Ishikawa (cell line): Measurements from ENCODE around the gene ATXN1.

ENCODE experiments used
- CEBPB ChIP-seq: IDR thresholded peaks from 2 replicates; pipeline ENCODE4 v1.6.1; 2012
- CREB1 ChIP-seq: IDR thresholded peaks from 2 replicates; pipeline ENCODE4 v1.6.1; 2012; ENCODE audit warnings: low read depth
- EGR1 ChIP-seq: IDR thresholded peaks from 2 replicates; pipeline ENCODE4 v1.6.1; 2012
- EP300 ChIP-seq: IDR thresholded peaks from 2 replicates; pipeline ENCODE4 v1.6.1; 2012; ENCODE audit warnings: borderline replicate concordance
- FOXM1 ChIP-seq: IDR thresholded peaks from 2 replicates; pipeline ENCODE4 v1.6.1; 2012; ENCODE audit warnings: low read depth, borderline replicate concordance
- NFIC ChIP-seq: IDR thresholded peaks from 2 replicates; pipeline ENCODE4 v1.6.1; 2012
- RAD21 ChIP-seq: IDR thresholded peaks from 2 replicates; pipeline ENCODE4 v1.6.1; 2012; ENCODE audit warnings: low read depth
- TAF1 ChIP-seq: IDR thresholded peaks from 2 replicates; pipeline ENCODE4 v1.6.1; 2012; ENCODE audit warnings: low read depth, mild to moderate bottlenecking
- TCF12 ChIP-seq: IDR thresholded peaks from 2 replicates; pipeline ENCODE4 v1.6.1; 2012; ENCODE audit warnings: low read depth
- TEAD4 ChIP-seq: IDR thresholded peaks from 2 replicates; pipeline ENCODE4 v1.6.1; 2012
- YY1 ChIP-seq: IDR thresholded peaks from 2 replicates; pipeline ENCODE4 v1.6.1; 2012; ENCODE audit warnings: low read depth
- ZBTB7A ChIP-seq: IDR thresholded peaks from 2 replicates; pipeline ENCODE4 v1.6.1; 2012; ENCODE audit warnings: low read depth
- TF ChIP-seq, protein P1 (sequence below): IDR thresholded peaks from 2 replicates; pipeline ENCODE4 v1.6.1; 2012; ENCODE audit warnings: low read depth, mild to moderate bottlenecking
- TF ChIP-seq, protein P2 (sequence below): IDR thresholded peaks from 2 replicates; pipeline ENCODE4 v1.6.1; 2012
- TF ChIP-seq, protein P3 (sequence below): IDR thresholded peaks from 2 replicates; pipeline ENCODE4 v1.6.1; 2012

Gene ATXN1

DNA sequence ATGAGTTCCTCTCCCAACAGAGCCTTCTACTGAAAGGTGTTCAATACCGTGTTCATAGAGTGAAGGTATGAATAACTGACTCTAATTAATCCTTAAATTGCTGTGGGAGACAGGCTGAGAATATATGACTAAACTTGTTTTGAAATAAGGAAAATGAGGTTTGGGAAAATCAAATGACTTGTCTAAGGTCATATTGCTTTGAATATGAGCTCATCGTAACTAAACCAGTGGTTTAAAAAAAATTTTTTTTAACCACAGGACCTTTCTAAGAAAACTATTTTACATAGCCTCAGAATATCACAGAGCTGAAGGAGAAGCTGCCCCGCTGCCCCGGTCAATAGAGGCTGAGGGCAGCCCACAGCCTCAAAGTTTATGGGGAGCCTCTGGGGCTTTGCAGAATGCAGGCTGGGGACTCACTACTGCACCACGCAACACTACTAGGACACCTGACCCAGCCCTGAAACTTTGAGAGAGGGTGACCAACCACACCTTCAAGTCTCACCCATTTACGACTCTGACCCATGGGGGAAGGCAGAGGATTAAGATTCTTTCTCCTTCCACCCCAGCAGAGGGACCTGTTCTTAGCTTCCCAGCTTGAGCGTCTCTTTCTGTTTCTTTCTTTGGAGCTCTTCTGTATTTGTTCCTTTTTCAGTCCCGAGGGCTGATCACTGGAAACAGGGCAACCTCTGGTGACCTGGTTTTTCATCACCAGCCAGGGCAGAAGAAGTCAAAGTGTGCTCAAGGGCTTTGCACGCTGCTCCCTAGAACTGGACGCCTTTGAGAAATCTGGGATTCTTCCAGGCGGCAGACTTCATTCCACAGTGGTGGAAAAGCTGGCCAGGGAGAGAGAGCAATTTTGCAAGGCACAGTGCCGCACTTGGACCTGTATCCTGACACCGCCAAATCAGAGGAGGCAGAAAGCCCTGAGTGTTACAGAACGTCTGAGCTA, 220.2 kb downstream of the ATXN1 start:
- no peak for TF ChIP-seq ZBTB7A
- no peak for TF ChIP-seq CEBPB
- no peak for TF ChIP-seq CREB1
- TF ChIP-seq NFIC: no peak
- TF ChIP-seq, protein P1, sequence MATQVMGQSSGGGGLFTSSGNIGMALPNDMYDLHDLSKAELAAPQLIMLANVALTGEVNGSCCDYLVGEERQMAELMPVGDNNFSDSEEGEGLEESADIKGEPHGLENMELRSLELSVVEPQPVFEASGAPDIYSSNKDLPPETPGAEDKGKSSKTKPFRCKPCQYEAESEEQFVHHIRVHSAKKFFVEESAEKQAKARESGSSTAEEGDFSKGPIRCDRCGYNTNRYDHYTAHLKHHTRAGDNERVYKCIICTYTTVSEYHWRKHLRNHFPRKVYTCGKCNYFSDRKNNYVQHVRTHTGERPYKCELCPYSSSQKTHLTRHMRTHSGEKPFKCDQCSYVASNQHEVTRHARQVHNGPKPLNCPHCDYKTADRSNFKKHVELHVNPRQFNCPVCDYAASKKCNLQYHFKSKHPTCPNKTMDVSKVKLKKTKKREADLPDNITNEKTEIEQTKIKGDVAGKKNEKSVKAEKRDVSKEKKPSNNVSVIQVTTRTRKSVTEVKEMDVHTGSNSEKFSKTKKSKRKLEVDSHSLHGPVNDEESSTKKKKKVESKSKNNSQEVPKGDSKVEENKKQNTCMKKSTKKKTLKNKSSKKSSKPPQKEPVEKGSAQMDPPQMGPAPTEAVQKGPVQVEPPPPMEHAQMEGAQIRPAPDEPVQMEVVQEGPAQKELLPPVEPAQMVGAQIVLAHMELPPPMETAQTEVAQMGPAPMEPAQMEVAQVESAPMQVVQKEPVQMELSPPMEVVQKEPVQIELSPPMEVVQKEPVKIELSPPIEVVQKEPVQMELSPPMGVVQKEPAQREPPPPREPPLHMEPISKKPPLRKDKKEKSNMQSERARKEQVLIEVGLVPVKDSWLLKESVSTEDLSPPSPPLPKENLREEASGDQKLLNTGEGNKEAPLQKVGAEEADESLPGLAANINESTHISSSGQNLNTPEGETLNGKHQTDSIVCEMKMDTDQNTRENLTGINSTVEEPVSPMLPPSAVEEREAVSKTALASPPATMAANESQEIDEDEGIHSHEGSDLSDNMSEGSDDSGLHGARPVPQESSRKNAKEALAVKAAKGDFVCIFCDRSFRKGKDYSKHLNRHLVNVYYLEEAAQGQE: no peak
- no peak for TF ChIP-seq TCF12
- TF ChIP-seq, protein P2, sequence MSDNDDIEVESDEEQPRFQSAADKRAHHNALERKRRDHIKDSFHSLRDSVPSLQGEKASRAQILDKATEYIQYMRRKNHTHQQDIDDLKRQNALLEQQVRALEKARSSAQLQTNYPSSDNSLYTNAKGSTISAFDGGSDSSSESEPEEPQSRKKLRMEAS: no peak

DNA sequence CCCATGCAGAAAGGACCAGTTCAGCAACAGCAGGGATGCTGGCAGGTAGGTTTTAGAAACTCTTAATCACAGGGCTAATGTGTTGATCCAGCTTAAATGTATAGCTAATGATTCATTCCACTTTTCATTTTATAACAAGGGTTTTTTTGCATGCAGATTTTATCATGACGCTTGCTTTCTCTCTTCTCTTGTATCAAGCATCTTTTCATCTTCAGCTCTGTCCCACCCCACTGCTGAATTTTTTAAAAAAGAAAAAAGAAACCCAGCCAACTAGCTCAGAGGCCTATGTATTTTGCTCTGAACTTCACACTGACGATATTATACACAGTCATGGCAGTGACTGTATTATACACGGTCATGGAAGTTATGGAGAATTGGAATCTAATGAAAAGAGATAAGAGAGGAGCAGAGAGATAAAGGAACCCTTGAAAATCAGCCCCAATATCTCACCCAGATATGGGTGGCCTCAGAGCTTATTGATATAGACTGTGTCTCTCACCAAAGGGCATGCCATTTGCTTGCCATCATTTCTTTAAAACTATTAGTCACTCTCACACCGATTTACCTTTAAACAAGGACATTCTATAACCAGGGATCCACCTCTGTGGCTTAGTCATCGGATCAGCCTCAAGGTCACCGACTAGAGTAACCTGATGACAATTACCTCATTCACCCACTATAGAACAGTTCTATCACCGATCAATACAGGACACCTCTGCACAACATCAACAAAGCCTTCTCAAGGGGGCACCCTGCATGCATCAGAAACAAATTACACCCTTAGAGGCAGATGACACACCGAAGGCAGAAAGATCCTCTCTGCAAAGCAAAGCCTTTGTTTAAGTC, 222.0 kb downstream of the ATXN1 start:
- no peak for TF ChIP-seq ZBTB7A
- TF ChIP-seq, protein P1: no peak
- TF ChIP-seq CREB1: no peak
- TF ChIP-seq YY1: no peak
- TF ChIP-seq TAF1: no peak
- no peak for TF ChIP-seq EGR1
- TF ChIP-seq TCF12: no peak
- no peak for TF ChIP-seq TEAD4
- no peak for TF ChIP-seq NFIC
- TF ChIP-seq EP300: no peak

DNA sequence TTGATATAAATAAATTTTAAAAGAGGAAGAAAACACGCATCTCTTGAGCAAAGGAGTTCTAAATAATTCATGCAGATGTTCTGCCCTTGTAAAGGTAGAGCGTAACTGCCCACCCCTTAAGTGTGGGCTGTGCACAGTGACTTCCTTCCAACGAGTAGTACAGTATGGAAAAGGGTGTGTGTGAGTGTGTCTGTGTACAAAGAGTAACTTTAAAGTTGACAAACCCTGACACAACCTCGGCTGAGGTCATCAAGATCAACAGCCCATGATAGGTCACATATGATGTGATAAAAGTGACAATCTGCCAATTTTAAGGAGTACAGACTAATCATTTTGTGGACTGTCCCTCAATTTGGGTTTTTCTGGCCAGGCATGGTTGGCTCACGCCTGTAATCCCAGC, 225.7 kb downstream of the ATXN1 start:
- TF ChIP-seq FOXM1: no peak
- no peak for TF ChIP-seq TEAD4
- TF ChIP-seq, protein P1: no peak
- TF ChIP-seq CEBPB: no peak
- TF ChIP-seq NFIC: no peak
- TF ChIP-seq, protein P3, sequence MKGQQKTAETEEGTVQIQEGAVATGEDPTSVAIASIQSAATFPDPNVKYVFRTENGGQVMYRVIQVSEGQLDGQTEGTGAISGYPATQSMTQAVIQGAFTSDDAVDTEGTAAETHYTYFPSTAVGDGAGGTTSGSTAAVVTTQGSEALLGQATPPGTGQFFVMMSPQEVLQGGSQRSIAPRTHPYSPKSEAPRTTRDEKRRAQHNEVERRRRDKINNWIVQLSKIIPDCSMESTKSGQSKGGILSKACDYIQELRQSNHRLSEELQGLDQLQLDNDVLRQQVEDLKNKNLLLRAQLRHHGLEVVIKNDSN: no peak
- TF ChIP-seq RAD21: no peak

DNA sequence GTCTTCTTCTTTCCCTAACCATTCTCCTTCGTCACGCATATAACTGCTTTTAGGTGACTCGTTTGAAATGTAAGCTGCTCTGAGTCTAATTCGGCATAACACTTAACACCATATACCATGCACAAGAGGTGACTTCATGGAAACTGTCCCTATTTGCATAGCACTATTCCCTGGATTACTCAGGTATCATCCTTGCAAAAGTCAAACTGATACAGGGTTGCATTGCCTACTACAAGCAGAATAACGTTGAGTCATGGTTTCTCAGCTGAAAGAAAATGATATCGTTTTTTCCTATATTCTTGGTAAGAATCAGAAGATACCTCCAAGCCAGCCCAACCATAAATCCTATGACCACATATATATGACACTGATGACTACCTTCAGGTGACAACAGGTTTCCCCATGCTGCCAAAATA, 227.5 kb downstream of the ATXN1 start:
- no peak for TF ChIP-seq TAF1
- no peak for TF ChIP-seq ZBTB7A
- TF ChIP-seq TCF12: no peak
- TF ChIP-seq YY1: no peak
- TF ChIP-seq, protein P1: no peak
- TF ChIP-seq RAD21: no peak
- no peak for TF ChIP-seq NFIC
- no peak for TF ChIP-seq CREB1
- TF ChIP-seq EGR1: no peak
- TF ChIP-seq, protein P3: no peak
